Smooth muscle cell of the umbilical artery (primary cell): ENCODE measurements around the gene ADCY2. TPM values are rescaled to one million over a fixed set of nuclear protein-coding genes. Genes with fewer than 3 reads are reported as not detected.

Experiments
- total RNA-seq: library from RNA; depleted of rRNA; stranded (reverse); fragments of >200 nt; gene quantifications from 2 replicates; pipeline ENCODE4 v1.2.3, GENCODE V29; 2014

The ADCY2 gene
- total RNA-seq, result 0.05 TPM in 1 of 2 replicates, not detected in the other

DNA sequence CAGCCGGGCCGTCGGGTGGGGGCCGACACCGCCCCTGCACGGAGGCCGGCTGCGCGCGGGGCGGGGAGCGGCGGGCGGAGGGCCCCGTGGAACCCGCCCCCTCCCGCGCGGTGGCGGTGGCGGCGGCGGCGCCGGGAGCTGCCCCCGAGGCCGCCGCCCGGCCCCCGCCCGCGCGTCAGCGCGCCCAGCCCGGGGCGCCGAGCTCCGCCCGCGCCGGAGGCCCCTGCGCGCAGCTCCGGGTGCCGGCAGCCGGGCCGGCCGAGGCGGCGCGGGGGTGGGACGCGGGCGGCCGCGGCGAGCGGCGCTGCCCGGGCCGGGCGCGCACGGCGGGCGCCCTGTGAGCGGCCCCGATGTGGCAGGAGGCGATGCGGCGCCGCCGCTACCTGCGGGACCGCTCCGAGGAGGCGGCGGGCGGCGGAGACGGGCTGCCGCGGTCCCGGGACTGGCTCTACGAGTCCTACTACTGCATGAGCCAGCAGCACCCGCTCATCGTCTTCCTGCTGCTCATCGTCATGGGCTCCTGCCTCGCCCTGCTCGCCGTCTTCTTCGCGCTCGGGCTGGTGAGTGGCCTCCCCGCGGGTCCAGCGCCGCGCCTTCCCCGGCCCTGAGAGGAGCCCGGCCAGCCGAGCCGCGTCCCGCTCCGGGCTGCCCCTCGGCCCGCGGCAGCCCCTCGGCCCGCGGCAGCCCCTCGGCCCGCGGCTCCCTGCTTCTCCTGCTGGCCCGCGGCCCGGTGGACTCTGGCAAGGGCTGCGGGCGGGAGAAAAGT, at the start of gene ADCY2:
TSS of gene ADCY2 (plus strand) at position 192 of the 766 bp plus-strand sequence. CDS start at position 351, 159 bp downstream.

DNA sequence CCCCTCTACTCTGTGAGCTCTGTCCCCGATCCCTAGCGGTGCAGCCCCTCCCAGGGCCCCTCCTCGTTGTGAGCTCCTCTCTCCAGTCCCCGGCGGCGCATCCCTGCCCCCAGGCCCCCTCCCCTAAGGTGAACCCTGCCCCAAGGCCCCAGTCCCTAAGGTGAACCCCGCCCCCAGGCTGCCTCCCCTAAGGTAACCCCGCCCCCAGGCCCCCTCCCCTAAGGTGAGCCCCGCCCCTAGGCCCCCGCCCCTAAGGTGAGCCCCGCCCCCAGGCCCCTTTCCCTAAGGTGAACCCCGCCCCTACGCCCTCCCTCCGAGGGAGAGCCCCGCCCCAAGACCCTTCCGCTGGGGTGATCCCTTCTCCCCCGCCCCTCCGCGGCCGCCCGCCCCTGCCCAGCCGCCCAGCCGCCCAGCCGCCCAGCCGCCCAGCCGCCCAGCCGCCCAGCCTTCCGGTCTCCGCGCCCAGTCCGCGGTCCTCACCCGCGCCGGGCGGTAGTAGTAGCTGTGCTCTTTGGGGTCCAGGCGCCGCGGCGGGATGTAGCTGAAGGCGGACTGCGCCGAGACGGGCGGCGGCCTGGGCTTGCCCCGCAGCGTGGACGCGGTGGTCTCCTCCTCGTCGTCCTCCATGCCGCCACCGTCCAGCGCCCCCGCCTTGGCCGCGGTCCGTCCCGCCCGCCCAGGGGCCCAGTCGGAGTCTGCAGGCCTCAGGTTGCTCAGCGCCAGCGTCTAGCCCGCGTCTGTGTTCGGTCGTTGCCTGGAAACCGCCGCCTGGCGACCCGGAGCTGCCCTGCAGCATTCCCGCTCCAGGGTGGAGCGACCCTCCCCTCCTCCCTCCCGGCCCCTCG, 454.7 kb downstream of the ADCY2 start, which contains the start of gene CFAP90:
TSS of gene CFAP90 (minus strand) at position 739 of the 845 bp plus-strand sequence. CDS start at position 627, 112 bp downstream.

DNA sequence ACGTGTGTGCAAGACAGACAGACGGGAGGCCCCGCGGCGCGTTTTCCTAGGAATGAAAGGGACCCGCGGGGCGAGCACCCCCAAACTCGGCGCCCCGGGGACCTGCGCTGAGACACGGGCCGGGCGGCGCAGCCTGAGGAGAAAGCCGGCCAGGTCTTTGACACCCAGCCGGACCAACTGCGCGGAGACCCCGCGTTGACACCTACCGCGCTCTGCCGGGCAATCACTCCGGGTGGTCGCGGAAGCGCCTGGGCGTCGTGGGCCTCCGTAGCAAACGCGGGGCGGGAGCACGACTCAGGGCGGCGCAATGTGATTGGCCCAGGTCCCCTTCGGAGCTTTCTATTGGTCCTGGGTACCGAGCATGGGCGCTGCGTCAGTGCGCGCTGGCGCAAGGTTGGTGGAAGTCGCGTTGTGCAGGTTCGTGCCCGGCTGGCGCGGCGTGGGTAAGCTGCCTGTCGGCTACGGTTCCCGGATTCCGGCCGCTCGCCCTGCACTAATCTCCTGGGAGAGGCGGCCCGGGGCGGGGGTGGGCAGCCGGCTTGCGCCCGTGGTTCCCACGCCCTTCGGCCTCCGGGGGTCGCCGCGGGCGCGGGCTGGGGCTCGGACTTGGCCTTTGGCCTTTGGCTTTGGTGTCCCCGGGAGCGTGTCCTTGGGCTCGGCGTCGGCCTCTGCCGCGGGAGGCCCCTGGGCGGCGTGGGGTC, 473.0 kb downstream of the ADCY2 start, which contains the start of the genes FASTKD3 and MTRR:
TSS of gene FASTKD3 (minus strand) at position 259 of the 701 bp plus-strand sequence. CDS start 948 bp downstream, outside the sequence.
TSS of gene MTRR (plus strand) at position 376 of the 701 bp plus-strand sequence. CDS start 1,647 bp downstream, outside the sequence.

